ENCODE results near the gene SERPINB6.
"Not testable (repeated sequence)": the region's sequence is repeated elsewhere in the genome, so short reads cannot be mapped to it uniquely, and the experiment has no call there.

SERPINB6 gene

GRCh38 chr6:2959909-2960719 lies 11.3 kb downstream of the SERPINB6 start:
- DNase-seq = no peak

- DNase-seq = no peak
These were observed 12.6 kb downstream of the SERPINB6 start for GRCh38 chr6:2958776-2959175.

- DNase-seq = no peak
These were observed 13.0 kb downstream of the SERPINB6 start for GRCh38 chr6:2958331-2958711.

GRCh38 chr6:2957696-2958330 lies 13.6 kb downstream of the SERPINB6 start:
- no peak for DNase-seq

GRCh38 chr6:2956930-2957685 lies 14.3 kb downstream of the SERPINB6 start:
- DNase-seq = no peak

- no peak for DNase-seq
These were observed 18.3 kb downstream of the SERPINB6 start for GRCh38 chr6:2953098-2953497.

- DNase-seq = peak; percentile 76
These were observed 18.7 kb downstream of the SERPINB6 start for GRCh38 chr6:2952557-2953095.

- DNase-seq = no peak
These were observed 19.6 kb downstream of the SERPINB6 start for GRCh38 chr6:2951728-2952127.

- no peak for DNase-seq
These were observed 20.7 kb downstream of the SERPINB6 start for GRCh38 chr6:2950713-2951112.

- no peak for DNase-seq
These were observed 21.8 kb downstream of the SERPINB6 start for GRCh38 chr6:2949536-2950083.

GRCh38 chr6:2949121-2949520 lies 22.2 kb downstream of the SERPINB6 start:
- no peak for DNase-seq

- DNase-seq = no peak
These were observed 22.9 kb downstream of the SERPINB6 start for GRCh38 chr6:2948228-2949025.

GRCh38 chr6:2947445-2947844 lies 23.9 kb downstream of the SERPINB6 start:
- no peak for DNase-seq

- DNase-seq = no peak
These were observed 26.3 kb downstream of the SERPINB6 start for GRCh38 chr6:2945153-2945452.

- no peak for DNase-seq
These were observed 26.8 kb downstream of the SERPINB6 start for GRCh38 chr6:2944405-2945152.

GRCh38 chr6:2943564-2943955 lies 27.8 kb downstream of the SERPINB6 start:
- no peak for DNase-seq

- no peak for DNase-seq
These were observed 28.3 kb downstream of the SERPINB6 start for GRCh38 chr6:2942914-2943563.

GRCh38 chr6:2942116-2942515 lies 29.3 kb downstream of the SERPINB6 start:
- not testable (repeated sequence) for DNase-seq

- no peak for DNase-seq
These were observed 30.5 kb downstream of the SERPINB6 start for GRCh38 chr6:2940851-2941250.

- DNase-seq = no peak
These were observed 31.1 kb downstream of the SERPINB6 start for GRCh38 chr6:2940010-2940850.

Measured in right kidney (tissue), 1 donor.